GM21381 (cell line): ENCODE results near the gene NPC1.
"Not testable (repeated sequence)": the region's sequence is repeated elsewhere in the genome, so short reads cannot be mapped to it uniquely, and the experiment has no call there.

ENCODE experiments used
- ATAC-seq: cut with Tn5 transposase; IDR thresholded peaks from one replicate; pipeline ENCODE4 v1.9.1; 2021; ENCODE audit warnings: mild to moderate bottlenecking, moderate library complexity; ENCODE audit not compliant: unreplicated experiment

NPC1 gene

DNA sequence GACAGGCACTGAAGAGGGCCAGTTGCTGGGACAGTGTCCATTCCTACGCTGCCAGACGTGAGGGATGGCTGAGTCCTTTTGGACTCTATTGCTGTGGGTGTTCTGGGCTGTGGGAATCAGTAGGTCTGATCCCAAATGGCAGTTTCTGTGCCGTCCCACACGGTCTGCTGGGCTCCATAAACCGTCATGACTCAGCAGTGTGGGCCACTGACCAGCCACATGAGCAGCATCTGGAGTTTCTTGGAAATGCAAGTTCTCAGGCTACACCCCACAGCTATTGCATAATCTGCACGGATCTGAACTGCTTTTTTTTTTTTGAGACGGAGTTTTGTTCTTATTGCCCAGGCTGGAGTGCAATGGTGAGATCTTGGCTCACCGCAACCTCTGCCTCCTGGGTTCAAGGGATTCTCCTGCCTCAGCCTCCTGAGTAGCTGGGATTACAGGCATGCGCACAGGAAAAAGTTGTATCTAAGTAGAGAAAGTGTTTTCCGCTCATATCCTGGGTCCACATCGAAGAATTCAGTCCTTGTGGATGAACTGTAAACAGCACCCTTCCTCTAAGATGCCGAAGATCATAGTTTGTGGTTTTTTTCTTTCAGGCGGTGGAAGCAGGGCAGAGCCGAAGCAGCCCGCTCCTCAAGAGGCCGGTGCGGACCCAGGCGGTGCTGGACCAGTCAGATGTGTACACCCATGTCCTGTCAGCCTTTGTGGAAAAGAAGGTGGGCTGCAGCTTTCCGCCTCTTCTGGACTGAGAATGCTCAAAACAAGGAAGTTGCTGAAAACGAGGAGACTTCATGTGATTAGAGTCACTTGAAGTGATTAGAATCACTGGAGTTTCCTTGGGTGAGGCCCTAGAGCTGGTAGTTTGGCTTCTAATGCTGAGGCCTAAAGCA, 57.5 kb downstream of the NPC1 start:
- ATAC-seq: no peak

DNA sequence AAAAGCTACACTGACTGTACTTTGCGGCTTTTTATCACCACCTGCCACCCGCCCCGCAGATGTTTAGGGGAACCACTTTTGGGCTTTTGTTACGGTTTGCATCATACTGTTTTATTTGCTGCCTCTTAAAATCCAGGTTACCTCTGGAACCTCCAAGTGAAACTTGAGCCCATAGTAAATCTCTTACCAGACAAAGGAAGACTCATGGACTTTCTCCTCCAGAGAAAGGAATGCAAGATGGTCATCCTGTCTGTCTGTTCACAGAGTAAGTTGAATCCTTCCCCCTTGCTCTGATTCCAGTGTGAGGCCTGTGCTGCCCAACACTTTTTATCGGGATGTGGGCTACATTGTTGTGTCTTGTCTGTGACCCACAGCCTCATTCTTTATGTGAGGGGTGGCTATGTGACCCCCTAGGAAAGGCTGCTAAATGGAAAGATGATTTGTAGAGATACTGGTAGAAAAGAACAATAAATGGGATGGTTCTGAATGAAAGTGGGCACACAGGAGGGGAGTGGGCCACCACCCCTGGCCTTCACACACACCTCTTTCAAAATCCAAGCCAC, 59.7 kb downstream of the NPC1 start:
- ATAC-seq: no peak

DNA sequence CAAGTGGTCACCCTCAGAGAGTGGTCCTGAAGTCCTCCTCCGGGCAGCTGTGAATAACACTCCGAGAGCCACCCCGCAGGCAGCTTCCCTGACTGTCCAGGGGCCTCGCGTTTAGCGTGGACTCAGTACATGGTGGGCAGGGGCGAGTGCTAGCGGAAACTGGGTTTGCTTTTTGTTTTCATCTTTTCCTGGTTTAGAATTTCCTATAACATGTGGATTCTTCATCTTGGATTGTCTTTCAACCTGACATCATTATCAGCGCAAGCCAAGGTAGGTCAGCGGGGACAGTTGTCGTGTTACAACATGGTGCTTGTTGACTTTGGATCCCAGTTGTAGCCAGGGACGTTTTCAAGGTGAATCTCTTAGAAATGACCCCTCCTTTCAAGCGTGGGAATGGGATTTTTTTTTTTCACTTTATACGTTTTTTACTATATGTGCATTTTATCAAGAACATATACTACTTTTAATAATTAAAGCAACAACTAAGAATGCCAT, 62.0 kb downstream of the NPC1 start:
- no peak for ATAC-seq

DNA sequence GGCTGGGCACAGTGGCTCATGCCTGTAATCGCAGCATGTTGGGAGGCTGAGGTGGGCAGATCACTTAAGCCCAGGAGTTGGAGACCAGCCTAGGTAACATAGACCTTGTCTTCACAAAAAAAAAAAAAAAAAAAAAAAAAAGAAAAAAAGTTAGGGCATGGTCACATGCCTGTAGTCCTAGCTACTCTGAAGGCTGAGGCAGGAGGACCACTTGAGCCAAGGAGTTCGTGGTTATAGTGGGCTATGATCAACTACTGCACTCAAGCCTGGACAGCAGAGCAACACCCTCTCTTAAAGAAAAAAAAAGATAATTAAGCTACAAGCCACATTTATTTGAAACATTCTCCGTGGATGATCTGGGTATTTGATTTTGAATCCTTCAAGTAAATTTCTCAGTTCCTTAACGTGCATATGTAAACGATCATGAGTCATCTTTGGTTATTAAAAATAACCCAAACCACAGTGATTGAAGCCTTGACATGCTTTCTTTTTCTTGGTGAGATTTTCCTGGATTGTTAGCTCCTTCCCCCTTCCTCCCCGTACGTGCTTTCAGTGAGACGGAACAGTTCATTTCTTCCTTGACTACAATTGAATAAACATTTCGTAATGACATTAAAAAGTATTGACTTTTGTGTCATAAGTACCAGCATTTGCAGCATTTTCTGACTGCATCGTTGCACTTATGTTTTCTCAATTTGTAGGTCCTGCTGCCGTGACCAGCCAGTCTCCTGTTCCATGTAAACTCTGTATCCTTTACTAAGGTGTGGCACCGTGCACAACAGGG, 62.7 kb downstream of the NPC1 start:
- no peak for ATAC-seq

DNA sequence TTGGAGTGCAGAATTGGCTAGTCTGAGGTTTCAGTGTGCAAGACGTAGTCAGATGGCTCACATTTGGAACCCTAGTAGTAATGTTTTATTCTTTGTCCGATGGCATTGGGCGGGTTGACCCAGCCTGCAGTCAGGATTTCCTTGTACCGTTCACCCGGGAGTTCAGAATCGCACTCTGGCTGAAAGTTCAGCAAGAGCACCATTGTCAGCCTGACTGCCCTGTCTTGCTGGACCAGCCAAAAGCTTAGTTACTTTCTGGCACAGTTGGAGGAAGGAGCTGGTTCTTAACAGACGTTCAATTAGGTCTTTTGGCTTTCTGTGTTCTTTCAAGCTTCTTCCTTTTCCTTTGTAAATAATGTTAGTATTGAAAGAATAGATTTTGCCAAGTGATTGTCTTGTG, 64.4 kb downstream of the NPC1 start:
- ATAC-seq: no peak

DNA sequence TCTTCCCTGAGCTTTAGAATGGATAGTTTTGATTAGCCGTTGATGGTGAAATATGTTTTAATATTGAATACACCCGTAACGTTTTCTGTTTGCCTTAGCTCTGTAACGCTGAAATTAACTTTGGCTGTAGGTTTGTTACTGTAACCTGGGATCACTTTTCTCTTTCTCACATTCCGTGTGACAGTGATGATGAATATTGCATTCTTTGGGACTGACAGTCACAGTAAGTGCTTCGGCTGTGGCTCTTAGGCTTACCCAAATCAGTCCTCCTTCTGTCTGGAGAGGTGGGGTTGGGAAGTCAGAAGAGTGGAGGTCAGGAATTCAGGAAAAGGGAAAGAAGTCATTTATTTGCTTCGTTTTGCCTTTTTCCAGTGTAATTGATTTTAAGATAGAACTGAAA, 65.0 kb downstream of the NPC1 start:
- no peak for ATAC-seq

DNA sequence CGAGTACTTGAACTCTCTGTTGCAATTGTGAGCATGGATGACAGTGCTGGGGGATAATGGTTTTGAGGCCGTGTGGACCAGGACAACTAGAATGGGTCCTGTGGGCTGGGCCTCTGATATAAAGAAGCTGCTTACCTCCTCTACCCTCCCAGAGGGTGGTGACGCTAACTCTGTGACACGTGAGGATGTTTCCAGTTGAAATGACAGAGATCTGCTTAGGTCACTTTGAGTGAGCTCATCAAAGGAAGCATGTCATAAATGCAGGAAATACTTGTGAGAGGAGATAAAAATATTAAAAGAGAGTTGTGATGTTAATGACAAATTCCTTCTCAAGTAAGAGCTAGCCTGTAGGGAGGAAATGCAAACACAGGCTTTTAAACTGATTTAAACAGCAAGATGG, 66.6 kb downstream of the NPC1 start:
- no peak for ATAC-seq

DNA sequence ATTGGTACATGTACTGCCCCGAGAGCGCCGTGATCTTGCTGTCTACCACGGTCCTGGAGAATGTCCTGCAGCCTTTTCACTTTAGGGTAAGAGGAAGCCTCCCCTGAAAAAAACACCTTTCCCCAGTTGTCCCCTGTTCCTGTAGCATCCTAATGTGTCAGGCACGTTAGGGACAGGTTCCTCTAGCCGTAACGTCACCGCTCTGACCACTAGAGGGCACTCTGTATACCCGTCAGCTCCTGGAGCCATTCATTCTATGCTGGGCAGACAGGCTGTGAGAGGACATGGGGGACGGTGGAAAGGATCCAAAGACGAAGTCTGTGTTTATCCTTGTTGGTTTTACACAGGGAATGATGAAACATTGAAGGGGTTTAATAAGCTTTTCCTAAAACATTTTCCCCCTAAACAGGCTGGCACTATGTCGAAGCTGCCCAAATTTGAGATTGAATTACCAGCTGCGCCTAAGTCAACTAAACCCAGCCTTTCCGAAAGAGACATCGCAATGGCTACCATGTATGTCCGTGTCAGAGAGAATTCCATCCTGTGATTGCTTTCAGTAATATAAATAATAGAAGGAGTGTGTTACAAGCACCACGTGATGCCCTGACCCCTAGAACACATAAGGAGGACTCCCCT, 70.3 kb downstream of the NPC1 start:
- peak; percentile 64 for ATAC-seq

DNA sequence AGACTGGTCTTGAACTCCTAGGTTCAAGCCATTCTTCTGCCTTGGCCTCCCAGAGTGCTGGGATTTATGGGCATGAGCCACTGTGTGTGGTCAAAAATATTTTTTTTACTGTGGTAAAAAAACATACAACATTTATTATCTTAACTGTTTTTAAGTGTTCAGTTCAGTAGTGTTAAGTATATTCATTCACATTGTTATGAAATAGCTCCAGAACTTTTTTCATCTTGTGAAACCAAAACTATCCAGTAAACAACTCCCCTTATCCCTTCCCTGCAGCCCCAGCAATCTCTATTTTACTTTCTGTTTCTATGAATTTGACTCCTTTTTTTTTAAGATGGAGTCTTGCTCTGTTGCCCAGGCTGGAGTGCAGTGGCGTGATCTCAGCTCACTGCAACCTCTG, 73.7 kb downstream of the NPC1 start:
- no peak for ATAC-seq

DNA sequence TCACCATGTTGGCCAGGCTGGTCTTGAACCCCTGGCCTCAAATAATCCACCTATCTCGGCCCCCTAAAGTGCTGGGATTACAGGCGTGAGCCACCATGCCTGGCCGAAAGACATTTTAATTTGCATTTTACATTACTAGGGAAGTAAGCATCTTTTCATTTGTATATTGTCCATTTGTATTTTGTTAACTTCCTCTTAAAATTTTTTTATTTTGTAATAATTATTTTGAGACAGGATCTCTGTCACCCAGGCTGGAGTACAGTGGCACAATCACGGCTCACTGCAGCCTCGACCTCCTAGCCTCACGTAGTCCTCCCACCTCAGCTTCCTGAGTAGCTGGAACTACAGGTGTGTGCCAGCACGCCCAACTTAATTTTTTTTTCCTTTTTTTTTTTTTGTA, 74.1 kb downstream of the NPC1 start:
- not testable (repeated sequence) for ATAC-seq

DNA sequence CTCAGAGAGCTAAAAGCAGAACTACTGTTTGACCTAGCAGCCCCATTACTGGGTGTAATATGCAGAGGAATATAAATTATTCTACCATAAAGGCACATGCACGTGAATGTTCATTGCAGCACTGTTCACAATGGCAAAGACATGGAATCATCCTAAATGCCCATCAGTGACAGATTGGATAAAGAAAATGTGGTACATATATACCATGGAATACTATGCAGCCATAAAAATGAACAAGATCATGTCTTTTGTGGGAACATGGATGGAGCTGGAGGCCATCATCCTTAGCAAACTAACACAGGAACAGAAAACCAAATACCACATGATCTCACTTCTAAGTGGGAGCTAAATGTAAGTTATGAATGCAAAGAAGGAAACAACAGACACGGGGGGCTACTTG, 75.4 kb downstream of the NPC1 start:
- not testable (repeated sequence) for ATAC-seq

DNA sequence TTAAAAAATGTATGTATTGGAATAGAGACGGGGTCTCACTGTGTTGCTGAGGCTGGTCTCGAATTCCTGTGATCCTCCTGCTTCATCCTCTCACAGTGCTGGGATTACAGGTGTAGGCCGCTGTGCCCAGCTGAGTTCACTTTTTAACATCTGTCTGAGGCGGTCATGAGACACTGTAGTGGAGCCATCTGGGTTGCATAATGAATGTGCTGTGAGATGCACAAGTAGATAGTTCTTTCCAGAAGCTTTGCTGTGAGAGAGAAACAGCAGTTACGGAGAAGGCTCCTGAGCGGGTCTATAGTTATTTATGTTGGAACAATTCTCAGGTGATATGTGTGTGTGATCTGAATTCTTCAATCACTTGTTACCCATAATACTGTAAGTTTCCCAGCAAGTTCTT, 79.9 kb downstream of the NPC1 start:
- no peak for ATAC-seq

DNA sequence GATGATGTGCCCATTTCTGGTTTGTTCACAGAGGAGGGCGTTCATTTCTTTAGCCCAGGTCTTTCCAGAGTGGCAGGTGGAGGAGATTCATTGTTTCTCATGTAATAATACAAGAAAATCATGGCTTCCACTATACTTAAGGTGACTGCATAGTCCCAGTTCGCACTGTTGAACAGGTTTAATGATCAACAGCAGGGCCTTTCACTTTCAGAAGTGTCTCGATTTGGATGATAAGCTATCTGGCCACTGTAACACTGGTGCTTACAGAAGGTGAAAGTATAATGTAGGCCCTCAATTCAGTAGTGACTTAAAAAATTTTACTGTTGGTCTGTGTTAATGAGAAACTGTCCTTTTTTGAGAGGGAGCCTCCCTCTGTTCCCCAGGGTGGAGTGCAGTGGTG, 81.6 kb downstream of the NPC1 start:
- peak; percentile 48 for ATAC-seq

DNA sequence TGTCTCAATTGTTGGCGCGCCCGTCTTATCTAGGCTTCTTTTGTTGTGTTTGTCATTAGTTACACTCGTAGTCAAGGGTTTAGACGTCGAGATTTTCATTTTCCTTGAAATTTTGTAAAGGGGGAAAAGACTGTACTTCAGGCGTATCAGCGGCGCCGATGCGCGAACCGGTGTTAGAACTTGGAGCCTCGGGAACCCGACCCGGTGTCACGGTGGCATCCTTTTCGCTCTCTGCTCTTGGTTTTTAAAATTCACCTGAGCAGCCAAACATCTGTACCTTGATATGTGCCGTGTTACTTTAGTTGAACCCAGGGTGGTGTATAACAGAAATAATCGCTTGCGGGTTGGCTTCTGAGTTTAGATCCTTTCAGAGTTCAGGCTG, 82.4 kb downstream of the NPC1 start:
- ATAC-seq: no peak

DNA sequence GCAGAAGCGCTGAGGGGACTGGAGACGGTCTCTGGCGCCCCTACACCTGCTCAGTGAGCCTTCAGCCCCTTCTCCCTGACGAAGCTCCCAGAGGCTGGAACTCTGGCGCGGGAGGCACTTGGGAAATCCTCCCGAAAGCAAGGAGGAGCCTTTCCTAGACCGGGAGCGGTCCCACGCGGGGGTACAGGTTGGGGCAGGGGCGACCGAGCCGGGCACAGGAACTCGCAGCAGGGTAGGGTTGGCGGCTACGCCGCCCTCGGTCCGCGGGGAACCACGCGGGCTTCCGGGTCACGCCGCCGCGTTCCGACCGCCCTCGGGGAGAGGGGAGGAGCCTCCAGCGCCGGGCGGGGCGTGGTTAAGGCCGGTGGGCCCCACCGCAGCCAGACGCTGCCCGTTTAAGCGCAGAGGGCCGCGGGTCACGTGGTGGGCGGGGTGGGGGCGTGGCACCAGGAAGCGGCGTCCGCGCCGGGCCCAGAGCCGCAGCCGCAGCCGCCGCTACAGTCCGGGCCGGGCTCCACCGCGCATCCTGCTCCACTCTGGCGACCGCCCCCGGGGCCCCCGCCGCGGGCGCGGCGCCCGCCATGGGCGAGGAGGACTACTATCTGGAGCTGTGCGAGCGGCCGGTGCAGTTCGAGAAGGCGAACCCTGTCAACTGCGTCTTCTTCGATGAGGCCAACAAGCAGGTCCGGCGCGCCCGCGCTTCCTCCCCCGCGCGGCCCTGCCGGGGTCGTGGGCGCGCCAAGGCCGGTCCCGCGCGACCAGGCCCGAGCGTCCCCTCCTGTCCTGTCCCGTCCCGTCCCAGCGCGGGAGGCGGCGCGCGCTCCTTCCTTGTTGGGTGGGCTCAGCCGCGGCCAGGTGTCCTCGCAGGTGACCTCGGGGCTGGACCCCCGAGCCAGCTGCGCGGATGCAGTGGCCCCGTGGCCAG, 83.0 kb downstream of the NPC1 start, which contains the start of gene RMC1:
RMC1 (plus strand) TSS at position 474 of the 925 bp plus-strand sequence; CDS start at position 582, 108 bp downstream.
- ATAC-seq: peak; percentile 80

DNA sequence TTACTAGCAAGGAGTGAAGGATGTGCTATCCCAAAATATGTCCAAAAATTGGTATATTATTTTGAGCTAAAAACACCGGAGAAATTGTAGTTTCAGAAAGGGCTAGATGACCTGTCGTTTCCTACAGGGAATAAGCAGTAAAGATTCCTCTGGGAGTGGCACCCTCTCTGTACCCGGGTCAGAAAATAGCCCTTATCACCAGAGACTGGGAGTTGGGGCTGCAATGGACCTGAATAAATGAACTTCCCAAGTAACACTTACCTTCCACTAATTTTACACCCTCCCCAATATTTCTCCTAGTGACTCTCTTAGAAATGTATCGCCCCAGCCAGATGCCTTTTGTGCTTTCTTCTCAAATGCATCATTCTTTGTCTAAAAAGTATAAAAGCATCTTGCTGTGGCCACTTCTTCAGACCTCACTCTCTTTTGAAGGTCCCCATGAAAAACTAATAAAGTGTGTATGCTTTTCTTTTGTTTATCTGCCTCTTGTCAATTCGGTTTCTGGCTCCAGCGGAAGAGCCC, 83.7 kb downstream of the NPC1 start:
- no peak for ATAC-seq

DNA sequence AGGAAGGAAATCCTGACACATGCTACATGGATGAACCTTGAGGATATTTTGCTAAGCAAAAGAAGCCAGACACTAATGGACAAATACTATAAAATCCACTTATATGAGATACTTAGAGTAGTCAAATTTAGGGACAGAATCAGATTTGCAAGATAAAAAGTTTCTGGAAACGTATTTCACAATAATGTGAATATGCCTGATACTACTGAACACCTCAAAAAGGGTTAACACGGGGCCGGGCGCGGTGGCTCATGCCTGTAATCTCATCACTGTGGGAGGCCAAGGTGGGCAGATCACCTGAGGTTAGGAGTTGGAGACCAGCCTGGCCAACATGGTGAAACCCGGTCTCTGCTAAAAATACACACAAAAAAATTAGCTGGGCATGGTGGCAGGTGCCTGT, 84.7 kb downstream of the NPC1 start:
- no peak for ATAC-seq

DNA sequence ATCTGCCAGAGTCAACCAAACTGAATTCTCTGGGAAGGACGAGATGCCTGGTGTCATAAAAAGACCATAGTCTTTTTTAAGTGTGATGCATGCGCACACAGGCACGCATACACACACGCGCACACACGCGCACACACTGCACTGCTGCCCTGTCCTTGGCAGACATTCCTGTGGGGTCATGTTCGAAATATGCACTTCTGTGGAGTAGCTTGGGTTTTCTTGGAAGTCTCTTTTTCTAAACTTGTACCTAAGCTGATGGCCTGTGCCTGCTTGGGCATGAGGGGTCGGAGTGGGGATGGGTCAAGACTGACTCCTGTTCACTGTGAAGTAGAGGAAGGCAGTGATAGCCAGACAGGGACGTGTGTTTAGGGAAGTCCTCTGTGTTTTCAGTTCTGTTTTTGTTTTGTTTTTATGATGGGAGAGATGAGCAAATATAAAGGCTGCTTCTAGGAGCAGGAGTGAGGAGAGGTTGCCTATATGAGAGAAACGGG, 87.0 kb downstream of the NPC1 start:
- no peak for ATAC-seq

DNA sequence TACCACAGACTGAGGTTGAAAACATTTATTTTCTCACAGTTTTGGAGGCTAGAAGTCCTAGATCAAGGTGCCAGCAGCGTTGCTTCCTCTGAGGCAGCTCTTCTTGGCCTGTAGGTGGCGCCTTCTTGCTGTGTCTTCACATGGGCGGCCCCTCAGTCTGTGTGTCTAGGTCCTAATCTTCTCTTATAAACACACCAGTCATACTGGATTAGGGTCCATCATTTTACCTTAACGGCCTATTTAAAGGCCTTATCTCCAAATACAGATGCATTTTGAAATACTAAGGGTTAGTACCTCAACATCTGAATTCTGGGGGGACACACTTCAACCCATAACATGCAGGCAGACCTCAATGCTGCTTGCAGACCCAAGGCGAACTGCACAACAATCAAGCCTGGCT, 87.4 kb downstream of the NPC1 start:
- peak; percentile 33 for ATAC-seq

DNA sequence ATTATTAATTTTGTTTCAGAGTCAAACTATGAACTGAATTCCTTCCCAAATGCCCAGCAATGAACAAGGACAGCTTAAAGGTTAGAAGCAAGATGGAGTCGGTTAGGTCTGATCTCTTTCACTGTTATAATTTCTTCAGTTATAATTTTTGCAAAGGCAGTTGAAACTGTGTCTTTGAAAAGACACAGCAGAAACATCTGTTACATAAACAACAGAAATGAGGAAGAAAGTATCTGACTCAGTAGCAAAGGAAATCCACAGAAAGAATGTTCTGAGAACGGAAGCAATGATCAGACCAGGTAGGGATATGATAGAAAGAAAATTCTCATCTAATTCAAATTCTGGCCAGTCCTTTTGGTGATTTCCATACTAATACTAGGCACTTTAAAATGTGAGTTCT, 88.2 kb downstream of the NPC1 start:
- no peak for ATAC-seq
